M059J (cell line): Measurements from ENCODE around the gene GPBAR1. TPM values are rescaled to one million over a fixed set of nuclear protein-coding genes. Genes with fewer than 3 reads are reported as not detected.

ENCODE experiments used
- DNase-seq: peaks from one replicate; pipeline ENCODE4 v3.0.0-alpha.2; 2012; ENCODE audit warnings: low read depth
- total RNA-seq: library from RNA; depleted of rRNA; stranded (reverse); fragments of >200 nt; shearing (Covaris generic); gene quantifications from 2 replicates; pipeline ENCODE4 v1.2.3, GENCODE V29; 2014; rRNA removed

The GPBAR1 gene, protein sequence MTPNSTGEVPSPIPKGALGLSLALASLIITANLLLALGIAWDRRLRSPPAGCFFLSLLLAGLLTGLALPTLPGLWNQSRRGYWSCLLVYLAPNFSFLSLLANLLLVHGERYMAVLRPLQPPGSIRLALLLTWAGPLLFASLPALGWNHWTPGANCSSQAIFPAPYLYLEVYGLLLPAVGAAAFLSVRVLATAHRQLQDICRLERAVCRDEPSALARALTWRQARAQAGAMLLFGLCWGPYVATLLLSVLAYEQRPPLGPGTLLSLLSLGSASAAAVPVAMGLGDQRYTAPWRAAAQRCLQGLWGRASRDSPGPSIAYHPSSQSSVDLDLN
- total RNA-seq, result 0.37 TPM in 1 of 2 replicates, not detected in the other

DNA sequence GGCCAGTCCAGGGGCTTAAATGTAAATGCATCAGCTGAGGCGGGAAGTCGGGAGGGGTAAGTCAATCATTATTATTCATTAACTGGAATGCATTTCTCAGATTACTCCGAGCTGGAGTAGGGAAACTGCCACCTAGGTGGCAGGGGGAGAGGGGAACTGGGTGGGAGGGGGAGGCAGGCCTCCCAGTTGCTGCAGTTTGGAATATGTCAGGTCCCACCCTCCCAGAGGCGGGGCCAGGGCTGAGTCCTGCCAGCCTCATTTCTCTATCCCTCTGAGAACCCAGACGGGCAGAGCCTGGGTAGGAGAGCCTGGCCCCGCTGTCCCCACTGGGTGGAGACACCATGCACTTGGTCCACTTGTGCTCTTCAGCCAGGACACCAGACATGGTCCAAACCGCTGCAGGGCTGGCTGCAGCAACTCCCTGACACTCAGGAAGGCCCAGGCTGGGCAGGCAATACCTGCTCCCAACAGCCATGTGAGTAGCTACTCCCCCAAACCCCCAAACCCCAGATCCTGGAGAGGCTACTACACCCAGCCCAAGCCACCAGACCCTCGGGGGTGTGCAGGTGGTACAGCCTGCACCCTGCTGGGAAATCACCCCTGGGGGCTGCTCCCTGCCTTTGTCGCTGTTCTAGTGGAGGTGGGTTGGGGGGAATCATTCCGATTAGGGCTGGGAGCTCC lies at the start of gene GPBAR1:
TSS of gene GPBAR1 (plus strand) at position 274 of the 681 bp plus-strand sequence. CDS start 1,710 bp downstream, outside the sequence.
- no peak for DNase-seq

DNA sequence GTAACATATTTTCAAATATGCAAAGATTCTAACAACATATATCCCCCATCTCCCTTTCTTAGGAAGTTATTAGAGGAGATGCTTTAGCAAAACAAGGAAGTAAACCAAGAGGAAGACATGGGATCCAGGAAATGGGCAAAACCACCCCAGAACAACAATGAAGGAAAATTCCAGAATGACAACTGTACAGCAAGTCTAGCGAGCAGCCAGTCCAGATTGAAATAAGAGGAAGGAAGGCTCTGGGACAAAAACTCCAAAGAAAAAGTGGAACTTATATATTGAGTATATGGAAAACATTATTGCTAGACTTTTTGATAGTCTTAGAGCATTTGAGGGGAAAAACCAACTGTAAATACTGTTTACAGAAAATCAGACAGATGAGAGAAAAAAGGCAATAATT lies 46.7 kb upstream of the GPBAR1 start:
- DNase-seq, result no peak

DNA sequence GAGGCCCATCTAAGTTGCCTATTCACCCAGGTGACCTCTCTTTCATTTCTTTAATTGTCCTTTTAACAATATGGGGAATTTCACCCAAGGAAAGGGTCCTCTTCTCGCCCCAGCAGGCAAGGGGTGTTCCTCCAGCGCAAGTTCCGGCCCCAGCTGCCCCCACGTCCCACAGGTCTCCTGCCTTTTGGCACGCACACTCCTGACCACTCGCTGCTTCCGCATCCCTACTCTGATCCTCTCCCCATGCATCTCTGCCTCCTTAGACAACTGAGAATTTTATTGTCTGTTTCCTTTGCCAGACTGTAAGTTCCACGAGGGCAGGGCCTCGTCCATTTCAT lies 44.5 kb upstream of the GPBAR1 start:
- no peak for DNase-seq

DNA sequence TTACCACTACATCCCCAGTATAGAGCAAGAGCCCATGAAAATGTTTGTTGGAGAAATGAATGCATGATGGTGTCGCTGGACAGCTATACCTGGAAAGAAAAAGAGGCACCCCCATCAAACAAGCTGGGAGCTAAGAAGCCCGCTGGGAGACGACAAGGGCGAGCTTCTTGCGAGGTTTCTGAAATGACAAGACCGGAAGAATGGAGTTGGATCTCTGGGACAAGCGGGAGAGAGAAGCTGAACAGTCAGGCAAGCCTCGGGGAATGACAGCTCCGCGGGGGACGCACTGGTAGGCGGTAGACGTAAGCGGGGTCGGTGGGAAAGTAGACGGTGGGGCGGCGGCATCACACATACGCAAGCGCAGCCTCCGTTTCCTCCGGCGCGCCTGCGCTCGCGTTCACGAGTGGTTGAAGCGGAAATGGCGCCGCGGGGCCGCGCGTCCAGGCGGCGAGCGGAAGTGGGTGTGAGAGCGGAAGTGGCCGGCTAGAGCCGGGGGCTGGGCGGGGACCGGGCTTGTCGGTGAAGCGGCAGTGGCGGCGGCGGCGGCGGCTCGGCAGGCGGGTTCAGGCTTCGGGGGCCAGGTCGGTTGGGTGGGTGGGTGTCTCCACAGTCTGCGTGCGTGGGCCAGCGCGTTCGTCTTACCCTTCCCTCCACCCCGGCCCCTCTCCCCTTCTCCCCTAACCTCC lies 44.0 kb upstream of the GPBAR1 start, which contains the start of gene ARPC2:
TSS of gene ARPC2 (plus strand) at position 516 of the 686 bp plus-strand sequence. CDS start 282 bp downstream, outside the sequence.
- DNase-seq, result peak; percentile 92

DNA sequence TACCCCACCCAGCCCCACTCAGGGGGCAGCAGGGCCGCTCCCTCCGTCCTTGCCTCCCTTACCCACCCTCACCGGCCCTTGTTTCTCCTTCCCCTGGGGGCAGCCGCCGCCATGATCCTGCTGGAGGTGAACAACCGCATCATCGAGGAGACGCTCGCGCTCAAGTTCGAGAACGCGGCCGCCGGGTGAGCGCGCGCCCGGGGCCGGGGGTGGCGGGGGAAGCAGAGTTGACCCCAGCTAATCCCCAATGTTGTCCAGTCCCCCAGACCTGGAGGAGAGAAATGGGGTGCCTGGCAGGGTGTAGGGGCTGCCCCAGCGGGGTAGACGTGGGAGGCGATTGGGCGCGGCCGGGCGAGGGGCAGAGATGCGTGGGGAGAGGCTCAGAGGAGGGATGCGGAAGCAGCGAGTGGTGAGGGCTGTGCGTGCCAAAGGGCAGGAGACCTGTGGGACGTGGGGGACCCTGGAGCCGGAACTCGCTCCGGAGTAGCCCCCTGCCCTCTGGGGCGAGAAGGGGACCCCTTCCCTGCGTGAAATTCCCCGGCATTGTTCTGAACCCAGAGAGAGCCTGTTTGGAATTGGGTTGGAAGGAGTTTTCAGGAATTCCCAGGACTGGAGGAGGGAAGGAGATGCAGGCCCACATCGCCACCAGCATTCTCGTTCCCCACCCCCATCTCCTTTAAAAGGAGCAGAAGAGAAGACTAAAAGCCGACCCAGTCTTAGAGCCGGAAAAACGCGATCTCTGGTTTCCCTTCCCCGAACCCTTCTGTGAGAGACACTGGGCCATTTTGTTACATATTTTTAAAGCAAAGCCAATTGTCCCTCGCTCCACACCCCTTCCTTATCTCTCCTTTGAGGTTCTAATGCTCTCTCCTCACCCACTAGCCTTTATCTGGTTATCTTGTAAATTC lies 43.2 kb upstream of the GPBAR1 start:
- DNase-seq, result peak; percentile 52

DNA sequence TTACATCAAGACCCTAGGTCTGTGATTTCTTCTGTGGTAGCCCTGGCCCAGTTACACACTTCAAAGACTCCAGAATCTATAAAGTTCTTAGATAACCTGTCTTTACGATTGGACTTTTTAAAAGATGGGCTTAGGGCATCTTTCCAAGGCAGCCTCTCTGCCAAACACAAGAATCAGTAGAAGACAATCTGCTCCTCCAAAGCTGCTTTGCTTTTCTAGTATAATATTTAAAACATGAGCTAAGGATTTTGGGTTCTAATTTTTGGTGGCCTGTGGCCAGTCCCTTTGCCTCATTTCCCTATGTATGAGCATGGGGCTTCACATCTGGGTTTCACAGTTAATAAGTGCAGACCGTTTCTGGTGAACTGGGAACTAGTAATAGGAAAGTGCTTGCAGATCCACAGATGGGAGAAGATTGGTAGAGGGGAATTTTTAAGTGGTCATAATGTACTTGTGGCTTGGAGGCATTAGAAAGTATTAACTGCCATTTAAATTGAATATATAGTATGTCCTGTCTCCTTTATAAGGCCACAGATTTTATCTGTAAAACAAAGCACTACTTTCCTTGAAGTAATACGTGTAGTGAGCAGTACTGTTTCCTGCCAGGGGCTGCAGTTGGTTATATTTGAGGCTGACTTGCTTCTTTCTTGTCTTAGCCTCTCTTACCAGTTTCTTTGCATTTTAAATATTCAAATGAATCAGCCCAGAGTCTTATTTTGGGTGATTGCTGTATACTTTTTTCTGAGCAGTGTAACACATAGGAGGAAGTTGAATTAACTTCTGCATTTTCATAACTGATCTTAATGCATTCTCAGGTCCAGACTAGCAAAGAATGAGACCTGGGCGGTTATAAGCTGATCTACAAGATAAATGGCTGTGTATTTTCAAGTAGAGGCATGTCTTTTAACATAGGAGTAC lies 42.3 kb upstream of the GPBAR1 start:
- no peak for DNase-seq

DNA sequence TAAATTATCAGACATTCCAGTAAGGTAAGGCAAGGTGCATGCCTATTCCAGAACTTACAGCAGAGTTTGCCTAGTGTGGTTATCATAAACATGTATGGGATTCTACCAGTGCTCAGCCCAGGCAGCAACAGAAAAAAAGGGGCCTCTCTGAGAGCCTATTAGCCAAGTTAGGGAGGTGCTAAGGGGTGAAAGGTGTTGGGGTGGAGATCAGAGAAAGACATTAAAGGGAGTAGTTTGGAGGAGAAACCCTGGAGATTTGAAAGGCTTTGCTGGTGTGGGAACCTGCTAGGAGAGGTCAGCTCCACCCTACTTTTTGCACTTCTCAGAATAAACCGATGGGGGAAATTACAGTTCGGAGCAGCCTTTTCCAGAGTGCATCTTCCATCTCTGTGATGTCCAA lies 40.9 kb upstream of the GPBAR1 start:
- no peak for DNase-seq

DNA sequence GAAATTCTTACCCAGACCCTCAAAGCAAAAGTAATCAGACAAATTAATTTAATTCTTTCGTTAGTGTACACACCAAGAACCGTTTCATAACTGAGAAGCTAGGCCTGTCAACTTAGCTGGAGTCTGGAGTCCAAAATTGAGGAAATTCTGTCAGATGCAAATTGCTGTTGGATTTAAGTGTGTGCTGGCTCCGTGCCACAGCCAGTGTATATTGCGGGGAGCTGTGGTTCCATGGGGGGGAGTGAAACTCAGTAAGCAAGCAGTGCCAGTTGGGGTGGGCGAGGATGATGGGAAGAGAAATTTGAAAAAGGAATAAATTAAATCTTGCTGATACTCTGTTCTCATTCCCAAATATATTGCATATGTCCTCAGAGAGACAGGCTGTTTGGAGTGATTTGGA lies 39.8 kb upstream of the GPBAR1 start:
- no peak for DNase-seq

DNA sequence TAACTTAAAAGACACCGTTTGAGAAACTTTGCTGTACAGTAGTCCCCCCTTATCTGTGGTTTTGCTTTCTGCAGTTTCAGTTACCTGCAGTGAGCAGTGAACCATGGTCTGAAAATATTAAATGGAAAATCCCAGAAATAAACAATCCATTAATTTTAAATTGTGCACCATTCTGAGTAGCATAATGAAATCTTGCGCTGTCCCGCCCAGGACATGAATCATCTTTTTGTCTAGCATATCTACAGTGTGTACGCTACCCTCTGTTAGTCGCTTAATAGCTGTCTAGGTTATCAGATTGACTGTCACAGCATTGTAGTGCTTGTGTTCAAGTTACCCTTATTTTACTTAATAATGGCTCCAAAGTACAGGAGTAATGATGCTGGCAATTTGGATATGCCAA lies 37.8 kb upstream of the GPBAR1 start:
- DNase-seq, result no peak

DNA sequence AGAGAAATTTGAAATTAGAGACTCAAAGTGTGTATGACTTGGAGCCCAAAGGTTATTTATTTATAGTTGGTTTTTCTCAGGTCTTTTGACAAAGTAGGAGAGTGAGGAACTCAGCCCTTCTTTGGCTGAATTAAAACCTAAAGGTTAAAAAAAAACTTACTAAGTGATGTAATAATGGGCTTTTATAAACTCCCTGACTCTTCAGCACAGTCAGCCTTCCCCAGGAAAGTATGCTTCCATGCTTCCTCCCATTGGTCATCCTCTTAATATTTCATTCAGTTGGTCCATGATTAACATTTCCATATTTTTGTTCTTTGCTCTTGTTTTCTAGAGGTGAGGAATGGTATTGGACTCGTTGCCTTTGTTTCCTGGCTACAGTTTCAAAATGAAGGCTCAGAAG lies 36.6 kb upstream of the GPBAR1 start:
- no peak for DNase-seq

DNA sequence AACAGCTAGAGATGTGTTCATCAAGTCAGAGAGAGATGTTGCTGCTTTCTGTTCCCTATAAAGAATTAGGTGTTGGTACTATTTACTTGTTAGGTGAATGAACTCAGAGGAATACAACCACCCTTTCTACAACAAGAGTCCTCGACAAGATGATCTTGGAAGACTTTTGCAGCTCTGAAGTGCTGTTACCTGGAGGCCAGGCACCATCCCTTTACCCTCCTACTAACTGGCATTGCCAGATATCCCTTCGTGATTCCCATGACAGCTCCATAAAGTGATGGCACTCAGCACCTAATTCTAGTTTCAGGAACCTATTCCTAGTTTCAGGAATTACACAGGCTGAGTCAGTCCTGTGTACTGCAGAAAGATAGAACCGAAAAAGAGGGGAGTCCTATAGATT lies 33.9 kb upstream of the GPBAR1 start:
- no peak for DNase-seq

DNA sequence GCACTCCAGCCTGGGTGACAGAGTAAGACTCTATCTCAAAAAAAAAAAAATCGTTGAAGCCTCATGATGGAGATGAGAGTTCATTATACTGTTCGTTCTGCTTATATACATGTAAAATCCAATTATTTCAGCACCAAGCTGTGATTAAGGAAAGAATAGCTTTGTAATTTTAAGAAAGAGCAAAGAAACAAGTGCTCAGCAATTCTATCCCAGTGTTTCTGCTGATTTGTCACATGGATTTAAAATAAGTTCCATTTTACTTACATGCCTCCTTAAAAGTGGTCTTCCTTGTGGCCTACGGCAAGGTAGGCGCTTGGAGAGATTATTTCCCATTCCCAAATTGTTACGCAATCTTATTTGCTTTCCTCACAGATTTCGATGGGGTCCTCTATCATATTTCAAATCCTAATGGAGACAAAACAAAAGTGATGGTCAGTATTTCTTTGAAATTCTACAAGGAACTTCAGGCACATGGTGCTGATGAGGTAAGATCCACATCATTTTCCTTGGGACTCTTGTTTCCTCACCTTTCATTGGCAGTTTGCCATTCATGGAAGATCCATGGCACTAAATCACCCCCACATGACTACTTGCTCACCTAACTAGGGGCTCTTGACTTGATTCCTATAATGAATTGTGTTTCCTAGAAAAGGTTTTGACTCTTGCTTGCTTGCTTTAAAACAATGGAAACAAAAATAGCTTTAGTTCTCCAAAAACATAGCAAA lies 32.3 kb upstream of the GPBAR1 start:
- DNase-seq, result peak; percentile 61

DNA sequence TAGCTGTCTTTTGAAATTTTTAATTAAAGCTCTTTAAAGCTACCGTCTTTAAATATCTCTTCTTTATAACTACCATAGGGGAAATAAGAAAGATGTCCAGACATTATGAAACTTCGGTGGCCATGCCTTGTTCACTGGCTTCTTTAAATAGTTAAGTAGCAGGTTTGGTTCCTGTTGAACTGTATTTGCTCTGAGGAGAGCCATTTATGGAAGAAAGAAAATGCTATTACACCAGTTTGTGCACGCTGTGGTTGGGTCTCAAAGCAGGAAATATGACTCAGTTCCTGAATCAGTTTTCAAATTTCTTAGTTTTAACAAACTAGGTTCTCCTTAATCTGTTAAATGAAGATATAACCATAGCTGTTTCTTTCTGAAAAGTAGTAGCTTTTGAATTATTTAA lies 31.6 kb upstream of the GPBAR1 start:
- DNase-seq, result peak; percentile 88

DNA sequence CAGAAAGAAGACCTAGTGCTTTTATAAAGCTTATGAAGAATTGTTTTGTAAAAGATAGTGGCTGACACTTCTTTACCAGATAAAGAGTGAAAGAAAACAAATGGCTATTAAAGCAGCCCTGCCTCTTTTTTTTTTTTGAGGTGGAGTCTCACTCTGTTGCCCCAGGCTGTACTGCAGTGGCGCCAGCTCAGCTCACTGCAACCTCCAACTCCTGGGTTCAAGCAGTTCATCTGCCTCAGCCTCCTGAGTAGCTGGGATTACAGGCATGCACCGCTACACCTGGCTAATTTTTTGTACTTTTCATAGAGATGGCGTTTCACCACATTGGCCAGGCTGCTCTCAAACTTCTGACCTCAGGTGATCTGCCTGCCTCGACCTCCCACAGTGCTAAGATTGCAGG lies 31.0 kb upstream of the GPBAR1 start:
- DNase-seq, result peak; percentile 86

DNA sequence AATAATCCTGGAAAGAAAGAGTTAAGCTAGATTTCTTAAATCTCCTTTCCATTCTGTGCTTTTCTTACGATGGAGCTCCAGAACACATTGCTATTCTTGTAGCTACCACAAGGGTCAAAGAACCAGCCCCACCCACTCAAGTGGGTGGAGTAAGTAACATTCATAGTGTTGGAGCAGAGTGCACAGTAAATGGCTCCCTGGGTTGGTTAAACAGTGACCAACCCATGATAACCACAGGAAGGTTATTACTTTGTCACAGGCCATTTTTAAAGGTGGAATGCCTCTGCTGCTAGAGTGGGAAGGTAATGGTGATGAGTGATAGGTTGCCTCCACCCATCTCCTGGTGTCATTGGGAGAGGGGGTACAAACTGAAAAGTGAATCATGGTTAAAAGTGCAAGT lies 29.9 kb upstream of the GPBAR1 start:
- peak; percentile 45 for DNase-seq

DNA sequence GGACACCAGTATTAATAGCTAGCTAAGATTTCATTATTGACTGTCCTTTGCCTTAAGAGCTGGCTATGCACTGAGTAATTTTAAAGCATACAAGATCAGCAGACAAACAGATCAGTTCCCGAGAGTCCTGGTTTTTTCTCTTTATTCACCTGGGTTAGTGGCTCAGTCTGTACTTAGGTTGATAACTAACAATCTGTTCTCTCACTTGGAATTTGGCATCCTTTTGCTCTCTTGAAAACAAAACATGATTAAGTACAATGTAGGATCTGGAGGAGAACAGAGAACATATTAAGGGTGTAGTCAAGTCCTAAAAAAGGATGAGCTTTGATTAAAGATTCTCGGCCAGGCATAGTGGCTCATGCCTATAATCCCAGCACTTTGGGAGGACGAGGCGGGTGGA lies 27.3 kb upstream of the GPBAR1 start:
- no peak for DNase-seq

DNA sequence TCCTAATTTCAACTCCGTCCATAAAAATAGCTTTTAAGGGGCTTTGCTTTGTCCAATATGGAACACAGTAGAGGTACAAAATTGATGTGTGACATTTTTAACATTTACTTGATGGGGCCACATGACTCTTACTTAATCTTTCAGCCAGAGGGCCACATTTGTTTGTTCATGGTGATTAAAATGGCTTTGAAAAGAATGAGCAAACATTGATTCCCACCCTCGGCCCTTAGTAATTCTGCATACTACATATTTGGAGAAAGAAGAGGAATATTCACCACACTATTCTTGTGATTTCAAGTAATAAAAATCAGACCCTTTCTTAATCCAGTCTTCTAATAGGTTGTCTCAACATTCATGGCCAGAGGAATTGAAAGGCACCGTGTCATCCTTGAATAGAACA lies 26.3 kb upstream of the GPBAR1 start:
- DNase-seq, result no peak

DNA sequence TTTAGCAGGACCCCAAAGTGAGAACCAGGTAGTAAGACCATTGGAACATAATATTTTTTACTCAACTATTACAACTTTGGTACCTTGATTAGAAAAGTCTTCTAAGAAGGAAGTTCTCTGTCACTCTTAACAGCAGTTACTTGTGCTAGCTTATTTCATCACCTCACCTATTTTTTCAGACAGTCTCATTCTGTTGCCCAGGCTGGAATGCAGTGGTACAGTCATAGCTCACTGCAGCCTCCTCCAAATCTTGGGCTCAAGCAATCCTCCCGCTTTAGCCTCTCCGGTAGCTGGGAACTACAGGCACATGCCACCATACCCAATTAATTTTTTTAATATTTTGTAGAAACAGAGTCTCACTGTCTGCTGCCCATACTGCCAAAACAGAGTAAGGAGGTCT lies 25.8 kb upstream of the GPBAR1 start:
- DNase-seq, result no peak

DNA sequence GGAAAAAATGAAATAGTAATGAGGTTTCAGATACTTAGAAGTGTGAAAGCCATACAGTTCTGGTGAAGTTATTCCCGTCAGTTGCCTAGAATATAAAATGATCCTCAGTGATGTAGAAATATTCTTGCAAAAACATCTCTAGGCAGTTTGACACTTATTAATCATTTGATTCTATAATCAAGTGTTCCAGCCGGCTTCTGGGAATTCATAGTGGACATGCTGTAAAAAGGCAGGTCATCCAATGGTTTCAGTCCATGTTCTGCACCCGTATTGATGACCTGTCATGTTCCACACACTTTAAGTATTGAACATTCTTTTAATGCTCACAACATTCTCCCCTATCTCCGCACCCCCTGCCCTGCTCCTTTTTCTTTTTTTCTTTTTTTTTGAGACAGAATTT lies 24.0 kb upstream of the GPBAR1 start:
- DNase-seq, result no peak

DNA sequence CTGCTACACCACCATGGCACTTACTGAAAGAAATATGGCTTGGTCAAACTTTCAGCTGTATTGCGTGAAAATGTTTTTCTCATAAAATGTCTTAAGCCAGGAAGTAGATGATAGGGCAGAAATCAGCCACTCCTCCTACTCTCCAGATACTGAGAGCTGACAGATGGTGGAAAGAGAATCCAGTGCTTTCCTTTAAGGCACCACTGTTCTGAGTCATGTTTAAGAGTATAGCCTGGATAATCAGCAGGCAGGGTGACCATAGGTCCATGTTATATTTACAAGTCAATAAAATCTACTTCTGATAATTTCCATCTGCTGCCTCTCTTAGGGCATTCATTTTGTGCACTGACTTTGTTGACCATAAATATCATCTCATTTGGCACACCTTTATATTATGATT lies 21.9 kb upstream of the GPBAR1 start:
- no peak for DNase-seq
